ENCODE data around the gene ICE1.
"Not testable (repeated sequence)": the region's sequence is repeated elsewhere in the genome, so short reads cannot be mapped to it uniquely, and the experiment has no call there.

Gene ICE1

GRCh38 chr5:5483880-5484598 is 61.6 kb downstream of the ICE1 start:
- FAIRE-seq: no peak

GRCh38 chr5:5486122-5486521 is 63.6 kb downstream of the ICE1 start:
- DNase-seq (ENCODE audit: insufficient read length, low spot score) (no peak), FAIRE-seq (peak; percentile 57)

More at GRCh38 chr5:5483880-5484598, 61.6 kb downstream of the ICE1 start:
- DNase-seq (ENCODE audit: insufficient read length, low spot score): no peak

DNA sequence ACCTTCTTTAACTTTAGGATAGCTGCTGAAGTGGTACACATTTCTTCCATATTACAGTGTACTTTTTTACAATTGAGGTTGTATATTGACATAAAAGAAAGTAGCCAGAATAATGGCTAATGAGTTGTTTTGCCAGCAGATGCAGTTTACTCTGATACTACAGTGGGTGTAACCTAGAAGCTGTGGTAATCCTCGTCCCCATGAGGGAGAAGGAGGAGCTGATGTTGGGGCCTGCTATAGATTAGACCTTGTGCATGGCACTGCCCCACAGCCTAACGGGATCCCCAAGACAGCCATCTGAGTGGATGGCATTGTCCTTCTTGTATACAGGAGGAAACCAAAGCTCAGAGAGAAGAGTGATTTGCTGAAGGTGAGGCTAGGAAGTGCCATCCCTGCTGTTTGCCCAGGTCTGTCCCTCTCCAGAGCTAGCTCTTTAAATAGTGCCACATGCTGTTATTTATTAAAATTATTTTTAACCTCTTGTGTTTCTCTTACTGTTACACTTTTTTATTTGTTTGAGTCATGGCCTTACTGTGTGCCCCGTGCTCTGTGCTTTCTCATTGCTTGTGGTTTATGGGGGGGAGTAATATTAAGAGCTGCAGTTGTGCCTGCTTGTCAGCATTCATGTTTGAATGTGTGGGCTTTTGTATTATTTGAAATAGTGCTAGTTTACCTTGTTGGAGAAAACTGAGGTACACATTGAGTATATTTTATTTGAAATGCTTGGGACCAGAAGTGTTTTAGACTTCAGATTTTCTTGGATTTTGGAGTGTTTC is 65.3 kb downstream of the ICE1 start:
- DNase-seq (ENCODE audit: insufficient read length, low spot score): no peak
- peak; percentile 40 for FAIRE-seq

DNA sequence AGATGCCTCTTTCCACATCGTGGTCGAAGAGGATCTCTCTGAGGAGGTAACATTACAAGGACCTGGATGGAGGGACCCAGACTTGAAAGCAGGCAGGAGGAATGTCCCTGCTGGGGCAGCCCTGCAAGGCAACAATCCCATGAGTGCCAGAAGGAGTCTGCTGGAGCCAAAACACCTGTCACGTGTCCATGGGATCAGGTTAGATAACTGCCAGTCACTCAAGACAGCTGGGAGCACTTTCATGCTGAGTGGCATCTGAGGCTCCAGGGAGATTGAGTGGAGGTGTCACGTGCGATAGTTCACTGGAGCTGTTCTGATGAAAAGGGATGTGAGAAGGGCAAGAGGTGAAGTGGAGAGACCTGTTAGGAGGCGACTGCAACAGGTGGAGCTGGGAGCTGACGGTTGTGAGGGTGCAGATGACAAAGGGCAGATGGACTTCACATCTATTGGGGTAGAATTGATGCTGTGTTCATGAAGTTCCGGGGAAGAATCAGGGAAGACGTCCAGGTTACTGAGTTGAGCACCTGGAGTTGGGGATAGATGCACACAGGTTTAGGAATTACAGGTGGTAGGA is 68.4 kb downstream of the ICE1 start:
- FAIRE-seq: no peak

DNA sequence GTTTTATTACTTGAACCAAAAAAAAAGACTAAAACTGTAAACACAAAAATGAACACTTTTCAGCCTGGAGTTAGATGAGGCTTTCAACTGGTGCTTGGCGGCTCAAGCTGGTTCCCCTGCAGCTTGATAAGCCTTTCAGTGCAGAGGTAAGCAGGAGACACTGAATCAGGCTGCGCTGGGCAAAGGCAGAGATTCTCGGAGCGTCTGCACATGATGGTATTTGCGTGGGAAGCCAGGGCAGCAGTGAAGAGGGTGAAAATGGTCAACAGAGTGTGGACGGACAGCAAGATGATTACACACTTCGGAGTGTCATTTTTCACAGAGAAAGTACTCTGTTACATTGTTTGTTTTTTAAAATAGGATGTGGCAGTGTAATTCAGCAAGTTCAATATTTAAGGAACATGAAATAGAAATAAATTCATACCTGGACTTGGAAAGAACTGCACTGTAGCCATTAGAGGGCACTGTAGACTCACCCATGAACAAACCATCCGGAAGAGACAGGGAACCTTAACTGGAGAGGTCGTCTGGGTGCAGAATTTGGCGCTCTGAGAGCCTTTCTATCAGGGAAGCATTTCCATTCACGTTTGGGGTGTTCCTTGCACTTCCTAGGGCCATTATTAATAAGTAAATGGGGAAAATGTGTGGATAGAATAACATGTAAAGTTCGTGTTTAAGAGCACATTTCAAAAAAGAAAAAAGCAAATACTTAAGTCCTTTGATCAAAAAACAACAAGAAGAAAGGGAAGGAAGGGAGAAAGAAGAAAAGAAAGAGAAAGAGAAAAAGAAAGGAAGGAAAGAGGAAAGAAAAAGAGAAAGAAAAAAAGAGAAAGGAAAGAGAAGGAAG is 69.8 kb downstream of the ICE1 start:
- peak; percentile 77 for DNase-seq (ENCODE audit: insufficient read length, low spot score)
- no peak for FAIRE-seq

More for the DNA sequence above, 68.4 kb downstream of the ICE1 start:
- no peak for DNase-seq (ENCODE audit: insufficient read length, low spot score)

GRCh38 chr5:5492934-5493271 is 70.4 kb downstream of the ICE1 start:
- not testable (repeated sequence) for DNase-seq (ENCODE audit: insufficient read length, low spot score); FAIRE-seq

DNA sequence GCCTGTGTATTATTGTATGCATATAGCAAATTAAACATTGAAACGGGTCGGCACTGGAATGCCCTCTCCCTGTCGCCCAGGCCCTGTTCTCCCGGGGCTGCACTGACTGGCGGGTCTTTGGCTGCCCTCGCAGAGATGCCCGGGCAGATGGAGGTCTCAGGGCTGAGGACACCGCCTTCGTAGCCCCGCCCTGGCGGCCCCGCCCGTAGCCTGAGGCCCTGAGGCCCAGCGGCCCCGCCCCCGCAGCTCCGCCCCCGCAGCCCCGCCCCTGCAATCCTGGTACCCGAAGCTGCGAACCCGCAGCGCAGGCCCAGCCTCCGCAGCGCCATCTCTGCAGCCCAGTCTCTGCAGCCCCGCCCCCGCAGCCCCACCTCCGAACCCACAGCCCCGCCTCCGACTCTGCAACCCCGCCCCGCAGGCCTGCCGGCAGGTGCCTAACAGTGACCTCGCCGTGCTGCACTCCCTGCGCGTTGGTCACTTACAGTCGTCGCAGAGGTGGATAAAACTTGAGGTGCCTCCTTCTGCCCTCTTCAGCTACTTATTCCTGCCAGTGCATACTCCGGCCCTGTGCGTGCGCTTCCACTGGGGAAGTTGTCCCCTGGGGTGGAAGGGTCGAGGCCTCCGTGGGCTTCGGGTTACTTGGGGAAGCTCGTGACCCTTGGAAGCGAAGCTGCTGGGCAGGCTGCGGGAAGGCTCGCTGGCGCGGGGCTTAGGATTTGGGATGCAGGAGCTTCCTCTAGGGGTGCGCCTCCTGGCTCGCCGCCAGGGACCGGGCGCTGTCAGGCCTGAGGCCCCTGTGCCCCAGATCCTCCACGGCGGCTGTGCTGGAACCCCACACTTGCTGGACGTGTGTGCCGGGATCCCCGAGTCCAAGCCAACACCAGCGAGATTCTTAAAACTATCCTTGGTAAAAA is 72.3 kb downstream of the ICE1 start:
- FAIRE-seq: no peak
- DNase-seq (ENCODE audit: insufficient read length, low spot score): peak; percentile 15

DNA sequence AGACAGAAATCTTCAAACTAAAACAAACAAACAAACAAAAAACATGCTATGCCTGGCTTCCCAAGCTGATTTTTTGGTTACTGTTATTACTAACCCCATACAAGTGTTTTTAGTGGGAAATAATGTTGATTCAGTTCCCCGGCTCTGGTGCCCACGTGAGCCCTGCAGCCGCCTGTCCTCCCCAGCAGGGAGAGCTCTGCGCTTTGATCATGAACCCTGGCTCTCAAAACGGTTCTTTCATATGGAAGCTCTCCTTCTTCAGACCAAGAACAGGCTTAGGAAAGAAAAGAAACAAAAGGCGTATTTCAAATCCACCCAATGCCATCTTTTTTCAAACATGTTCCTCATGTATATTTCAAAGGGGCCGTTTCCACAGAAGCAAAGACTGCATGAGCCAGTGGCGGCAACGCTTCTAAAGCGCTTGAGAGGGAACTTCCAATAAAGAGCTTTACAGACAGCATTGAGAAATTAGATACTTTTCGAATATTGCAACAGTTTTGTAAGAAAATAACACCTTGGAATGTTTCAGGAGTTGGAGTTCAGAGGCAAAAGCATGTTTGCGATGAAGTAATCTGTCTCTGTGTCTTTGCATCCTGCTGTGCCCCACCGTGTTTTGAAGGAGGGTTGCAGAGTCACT is 74.8 kb downstream of the ICE1 start:
- DNase-seq (ENCODE audit: insufficient read length, low spot score) (peak; percentile 80), FAIRE-seq (peak; percentile 60)

- DNase-seq (ENCODE audit: insufficient read length, low spot score) (no peak), FAIRE-seq (no peak)
Measured at GRCh38 chr5:5499442-5499841, 77.0 kb downstream of the ICE1 start.

DNA sequence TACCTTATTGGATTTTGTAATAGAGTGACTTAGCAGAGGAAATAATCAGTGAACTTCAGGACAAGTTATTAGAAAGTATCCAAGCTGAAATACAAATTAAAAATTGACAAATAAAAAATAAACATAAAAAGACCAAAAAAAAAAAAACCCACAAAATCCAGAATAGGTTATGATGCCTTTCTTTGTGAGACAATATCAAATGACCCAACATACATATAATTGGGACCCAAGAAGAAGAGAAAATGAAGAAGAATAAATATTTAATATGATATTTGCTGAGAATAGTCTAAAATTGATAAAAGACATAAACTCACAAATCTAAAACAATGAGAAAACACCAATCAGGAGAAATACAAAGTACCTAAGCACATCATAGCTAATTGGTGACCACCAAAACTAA is 81.8 kb downstream of the ICE1 start:
- DNase-seq (ENCODE audit: insufficient read length, low spot score): no peak
- no peak for FAIRE-seq

GRCh38 chr5:5505815-5506214 is 83.3 kb downstream of the ICE1 start:
- FAIRE-seq (no peak), DNase-seq (ENCODE audit: insufficient read length, low spot score) (no peak)

DNA sequence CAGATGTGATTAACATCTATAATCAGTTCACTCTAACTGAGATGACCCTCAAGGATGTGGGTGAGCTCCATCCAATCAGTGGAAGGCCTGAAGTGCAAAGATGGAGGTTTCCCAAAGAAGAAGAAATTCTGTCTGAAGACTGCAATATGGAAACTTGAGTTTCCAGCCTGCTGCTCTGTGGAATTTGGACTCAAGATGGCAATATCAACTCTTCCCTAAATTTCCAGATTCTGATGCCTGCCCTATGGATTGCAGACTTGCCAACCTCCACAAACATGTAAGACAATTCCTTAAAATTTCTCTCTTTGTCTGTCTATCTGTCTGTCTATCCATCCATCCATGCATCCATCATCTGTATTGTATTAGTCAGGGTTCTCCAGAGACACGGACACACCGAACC is 85.9 kb downstream of the ICE1 start:
- DNase-seq (ENCODE audit: insufficient read length, low spot score): no peak
- no peak for FAIRE-seq

DNA sequence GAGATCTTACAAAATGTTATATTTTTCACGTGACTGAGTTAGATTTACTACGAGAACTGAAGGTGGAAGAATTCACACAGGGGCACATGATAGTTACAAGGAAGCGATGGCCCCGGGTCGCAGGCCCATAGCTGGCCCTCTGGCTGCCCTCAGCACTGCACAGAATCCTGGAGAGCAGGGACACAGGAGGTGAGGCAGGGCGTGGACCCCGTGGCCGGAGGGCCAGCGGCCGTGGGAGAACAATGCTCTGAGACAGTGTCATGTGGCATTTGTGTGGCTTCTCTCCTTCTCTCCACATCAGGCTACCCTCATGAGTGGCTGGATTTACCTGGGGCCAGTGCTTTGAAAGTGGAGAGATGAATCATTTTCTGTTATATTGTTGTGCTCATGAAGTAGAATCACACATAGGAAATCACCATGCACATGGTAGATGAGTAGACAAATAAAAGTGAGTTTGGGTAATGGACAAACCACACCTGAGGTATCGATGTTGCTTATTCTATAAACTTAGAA is 89.5 kb downstream of the ICE1 start:
- FAIRE-seq: no peak
- no peak for DNase-seq (ENCODE audit: insufficient read length, low spot score)

GRCh38 chr5:5512543-5512942 is 90.1 kb downstream of the ICE1 start:
- DNase-seq (ENCODE audit: insufficient read length, low spot score): no peak
- no peak for FAIRE-seq

DNA sequence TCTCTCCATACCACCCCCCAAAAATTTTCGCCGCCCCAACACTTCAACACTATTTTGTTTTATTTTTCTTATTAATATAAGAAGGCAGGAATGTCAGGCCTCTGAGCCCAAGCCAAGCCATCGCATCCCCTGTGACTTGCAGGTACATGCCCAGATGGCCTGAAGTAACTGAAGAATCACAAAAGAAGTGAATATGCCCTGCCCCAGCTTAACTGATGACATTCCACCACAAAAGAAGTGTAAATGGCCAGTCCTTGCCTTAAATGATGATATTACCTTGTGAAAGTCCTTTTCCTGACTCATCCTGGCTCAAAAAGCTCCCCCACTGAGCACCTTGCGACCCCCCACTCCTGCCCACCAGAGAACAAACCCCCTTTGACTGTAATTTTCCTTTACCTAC is 98.1 kb downstream of the ICE1 start:
- FAIRE-seq; DNase-seq (ENCODE audit: insufficient read length, low spot score): not testable (repeated sequence)

DNA sequence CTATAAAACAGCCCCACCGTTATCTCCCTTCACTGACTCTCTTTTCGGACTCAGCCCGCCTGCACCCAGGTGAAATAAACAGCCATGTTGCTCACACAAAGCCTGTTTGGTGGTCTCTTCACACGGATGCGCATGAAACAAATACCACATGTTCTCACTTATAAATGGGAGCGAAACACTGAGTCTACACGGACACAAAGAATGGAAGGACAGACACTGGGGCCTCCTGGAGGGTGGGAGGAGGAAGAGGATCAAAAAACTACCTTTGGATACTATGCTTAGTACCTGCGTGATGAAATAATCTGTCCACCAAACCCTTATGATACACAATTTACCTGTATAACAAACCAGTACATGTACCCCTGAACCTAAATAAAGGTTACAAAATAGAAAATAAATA is 98.6 kb downstream of the ICE1 start:
- FAIRE-seq: no peak
- DNase-seq (ENCODE audit: insufficient read length, low spot score): no peak

DNA sequence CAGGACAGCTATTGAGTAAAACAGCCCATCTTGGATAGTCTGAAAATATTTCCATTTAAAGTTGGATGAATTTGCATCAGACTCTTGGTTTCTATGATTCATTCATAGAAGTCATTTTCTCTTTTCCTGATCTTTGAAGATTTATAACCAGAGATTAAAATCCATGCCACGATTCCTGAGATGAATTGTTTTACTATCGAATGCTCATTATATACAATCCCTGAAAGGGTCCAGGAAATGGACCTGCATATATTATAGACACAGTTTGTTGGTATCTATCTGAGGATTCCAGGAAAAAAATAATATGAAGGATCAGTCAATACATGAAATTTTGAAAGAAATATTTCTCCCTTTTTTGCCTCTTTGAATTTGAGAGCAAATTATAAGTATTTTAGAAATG is 99.0 kb downstream of the ICE1 start:
- no peak for DNase-seq (ENCODE audit: insufficient read length, low spot score)
- no peak for FAIRE-seq

GRCh38 chr5:5522336-5522735 is 99.9 kb downstream of the ICE1 start:
- DNase-seq (ENCODE audit: insufficient read length, low spot score) (no peak), FAIRE-seq (no peak)

GRCh38 chr5:5523066-5523505 is 100.6 kb downstream of the ICE1 start:
- no peak for FAIRE-seq

More at GRCh38 chr5:5523066-5523505, 100.6 kb downstream of the ICE1 start:
- DNase-seq (ENCODE audit: insufficient read length, low spot score): no peak
